ENCODE results near the gene RAPGEF4.
"Not testable (repeated sequence)": the region's sequence is repeated elsewhere in the genome, so short reads cannot be mapped to it uniquely, and the experiment has no call there.

RAPGEF4 gene

DNA sequence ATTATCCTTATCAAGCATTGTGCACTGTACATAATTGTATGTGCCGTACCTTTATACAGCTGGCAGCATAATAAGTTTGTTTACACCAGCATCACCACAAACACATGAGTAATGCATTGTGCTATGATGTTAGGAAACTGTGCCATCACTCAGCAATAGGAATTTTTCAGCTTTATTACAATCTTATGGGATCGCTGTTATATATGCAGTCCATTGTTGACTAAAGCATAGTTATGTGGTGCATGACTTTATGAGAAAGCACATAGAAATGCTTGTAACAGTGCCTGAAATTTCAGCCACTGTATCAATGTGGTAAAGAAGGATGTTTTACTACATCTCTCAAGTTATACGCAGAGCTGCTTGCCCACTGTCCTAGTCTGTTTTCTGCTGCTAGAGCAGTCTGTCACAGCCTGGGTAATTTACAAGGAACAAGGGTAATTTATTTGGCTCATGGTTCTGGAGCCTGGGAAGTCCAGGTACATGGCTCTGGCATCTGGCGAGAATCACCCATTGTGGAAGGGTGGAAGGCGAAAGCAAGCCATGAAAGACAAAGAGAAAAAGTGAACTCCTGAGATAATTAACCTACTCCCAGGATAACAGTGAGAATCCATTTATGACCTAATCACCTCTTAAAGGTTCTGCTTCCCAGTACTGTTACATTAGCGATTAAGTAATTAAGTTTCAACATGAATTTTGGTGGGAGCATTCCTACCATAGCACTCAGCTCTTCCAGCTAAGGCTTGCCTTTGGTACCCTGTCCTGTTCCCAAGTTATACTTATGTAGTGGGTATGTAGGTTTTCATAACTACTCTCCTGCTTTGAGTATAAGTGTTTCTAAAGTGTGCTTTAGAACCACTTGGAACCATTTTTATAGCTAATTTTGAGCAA is 344.6 kb downstream of the RAPGEF4 start:
- DNase-seq = no peak

DNA sequence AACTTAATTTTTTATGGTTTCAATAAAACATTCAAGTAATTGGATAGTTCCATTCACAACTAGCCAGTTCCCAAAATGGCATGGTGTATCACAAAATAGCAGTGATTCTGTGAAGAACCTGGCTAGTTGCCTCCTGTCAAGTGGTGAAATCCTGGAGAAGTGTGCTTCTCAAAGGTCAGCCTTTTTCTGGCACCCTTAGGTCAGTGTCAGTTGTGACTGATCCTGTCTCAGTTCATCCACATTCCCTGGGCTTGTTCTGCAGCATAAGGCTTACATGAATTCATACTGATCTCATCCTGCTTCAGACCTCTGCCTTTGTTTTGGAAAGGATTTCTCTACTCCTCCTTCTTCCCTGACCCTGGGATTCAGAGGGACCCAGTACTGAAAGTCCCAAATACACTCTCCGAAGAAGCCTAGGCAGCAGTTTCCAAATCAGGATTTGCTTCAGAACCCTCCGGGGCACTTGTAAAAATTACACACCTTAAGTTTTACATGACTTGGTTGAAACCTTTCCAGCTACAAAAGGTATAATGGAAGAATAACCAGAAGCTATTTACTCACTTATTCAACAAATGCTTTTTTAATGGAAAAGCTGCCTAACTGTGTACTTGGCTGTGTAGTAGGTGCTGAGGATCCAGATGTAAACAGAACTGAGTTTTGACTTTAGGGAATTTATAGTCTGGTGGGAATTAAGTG is 351.0 kb downstream of the RAPGEF4 start:
- no peak for DNase-seq

DNA sequence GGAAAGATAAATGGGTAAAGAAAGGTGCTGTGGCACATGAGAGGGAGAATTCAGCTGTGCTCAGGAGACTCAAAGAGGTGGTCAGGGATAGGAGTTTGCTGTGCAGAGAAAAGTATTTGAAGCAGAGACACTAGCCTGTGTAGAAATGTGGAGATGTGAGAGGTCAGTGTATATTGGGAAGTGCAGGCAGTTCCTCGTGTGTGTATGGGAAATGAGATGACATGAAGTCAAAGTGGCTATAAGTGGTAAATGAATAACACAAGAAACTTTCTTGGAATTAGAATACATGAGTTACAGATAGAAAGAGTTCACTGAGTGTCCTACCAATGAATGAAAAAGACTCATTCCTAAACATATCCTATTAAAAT is 351.6 kb downstream of the RAPGEF4 start:
- DNase-seq = no peak

DNA sequence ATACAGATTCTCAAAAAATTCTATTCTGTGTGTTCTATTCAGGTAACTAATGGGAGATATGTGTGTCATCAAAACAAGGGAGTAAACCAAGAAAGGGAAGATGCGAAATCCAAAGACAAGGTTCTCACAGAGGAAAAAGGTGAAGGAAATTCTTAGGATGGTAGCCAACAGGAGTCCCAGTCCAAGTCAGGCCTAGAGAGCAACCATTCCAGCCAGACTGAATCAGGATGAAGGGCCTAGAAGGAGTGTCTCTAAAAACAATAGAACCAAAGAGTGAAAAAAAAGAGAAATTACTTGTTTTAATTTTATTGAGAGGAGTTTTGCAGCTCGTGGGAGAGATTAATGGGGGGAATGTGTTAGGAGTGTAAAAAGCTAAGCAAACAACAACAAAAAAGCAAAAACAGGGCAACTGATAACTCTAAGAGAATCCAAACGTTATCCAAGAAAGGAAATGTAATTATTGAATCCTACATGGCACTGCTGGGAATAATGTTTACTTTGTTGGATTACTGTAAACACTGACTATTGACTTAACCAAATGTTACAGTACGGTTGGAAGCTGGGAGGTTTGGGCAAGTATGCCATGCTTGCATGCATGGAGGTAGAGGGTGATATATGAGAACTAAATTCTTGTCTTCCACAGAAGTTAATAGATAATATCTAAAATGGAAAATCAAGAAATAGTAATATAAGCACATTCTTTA is 352.3 kb downstream of the RAPGEF4 start:
- no peak for DNase-seq

DNA sequence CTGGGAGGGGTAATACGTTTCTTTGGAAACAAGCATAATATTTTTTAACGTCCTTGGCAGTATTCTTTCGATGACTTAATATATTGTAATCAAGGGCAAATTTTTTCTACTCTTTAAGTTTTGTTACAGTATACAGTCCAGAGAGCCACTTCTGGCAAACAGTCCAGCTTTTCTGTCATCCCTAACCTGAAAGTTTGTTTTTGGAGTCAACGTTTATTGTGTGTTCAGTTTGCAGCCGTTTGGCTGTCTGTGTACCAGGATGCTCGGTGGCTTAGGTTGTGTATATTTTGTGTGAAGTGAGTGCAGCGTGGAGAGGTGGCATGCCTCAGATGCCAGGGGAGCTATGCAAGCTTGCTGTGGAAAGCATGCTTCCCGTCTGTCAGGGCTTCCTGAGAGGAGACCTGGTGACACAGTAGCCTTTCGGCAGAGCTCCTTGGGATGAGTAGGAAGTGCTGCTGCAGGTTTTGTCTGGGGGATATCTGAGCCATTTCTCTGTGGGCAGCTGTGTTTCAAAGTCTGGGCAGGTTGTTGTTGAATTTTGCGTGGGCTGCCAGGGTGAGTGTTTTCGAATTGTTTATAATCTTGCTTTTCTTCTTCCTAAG is 354.7 kb downstream of the RAPGEF4 start:
- no peak for DNase-seq

DNA sequence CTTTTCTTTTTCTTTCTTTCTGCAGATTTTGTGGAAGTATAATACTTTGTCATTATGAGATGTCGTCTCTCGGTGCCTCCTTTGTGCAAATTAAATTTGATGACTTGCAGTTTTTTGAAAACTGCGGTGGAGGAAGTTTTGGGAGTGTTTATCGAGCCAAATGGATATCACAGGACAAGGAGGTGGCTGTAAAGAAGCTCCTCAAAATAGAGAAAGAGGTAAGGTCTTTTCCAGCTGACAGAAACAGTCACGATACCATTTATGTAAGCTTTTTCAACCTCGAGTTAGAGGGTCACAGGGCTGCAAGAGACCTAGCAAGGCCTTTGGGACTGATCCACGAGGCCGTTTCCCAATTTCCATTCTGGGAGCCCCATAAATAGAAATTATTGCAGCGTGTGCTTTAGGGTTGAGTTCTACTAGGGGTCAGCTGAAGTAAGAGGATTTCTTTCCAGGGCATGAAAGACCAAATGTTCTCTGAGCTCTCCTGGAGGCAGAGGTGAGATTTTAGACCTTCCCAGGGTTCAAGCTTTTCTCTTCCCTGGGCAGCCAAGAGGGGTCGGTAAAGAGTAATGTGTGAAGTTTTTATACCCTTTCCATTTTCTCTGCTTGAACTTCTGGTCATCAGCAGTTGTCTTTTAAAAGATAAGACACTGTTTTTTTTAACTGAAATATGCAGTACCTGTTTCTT is 355.5 kb downstream of the RAPGEF4 start:
- no peak for DNase-seq

DNA sequence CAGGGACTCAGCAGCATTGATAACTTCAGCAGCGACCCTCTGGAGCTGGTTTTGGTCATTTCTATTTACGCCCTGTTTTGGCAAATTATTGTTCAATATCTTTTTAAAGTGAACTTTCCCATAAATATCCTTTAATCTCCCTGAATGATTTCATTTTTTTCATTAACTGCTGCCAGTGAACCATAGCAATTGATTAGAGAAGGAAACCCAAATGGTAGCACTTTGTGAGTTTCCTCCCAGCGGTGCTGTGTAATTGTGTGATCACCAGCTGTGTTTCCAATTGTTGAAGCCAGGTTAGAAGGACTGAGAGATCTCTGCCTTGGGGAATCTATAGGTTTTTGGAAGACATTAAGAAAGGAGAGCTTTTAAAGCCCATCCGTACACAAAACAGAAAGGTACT is 356.3 kb downstream of the RAPGEF4 start:
- no peak for DNase-seq

DNA sequence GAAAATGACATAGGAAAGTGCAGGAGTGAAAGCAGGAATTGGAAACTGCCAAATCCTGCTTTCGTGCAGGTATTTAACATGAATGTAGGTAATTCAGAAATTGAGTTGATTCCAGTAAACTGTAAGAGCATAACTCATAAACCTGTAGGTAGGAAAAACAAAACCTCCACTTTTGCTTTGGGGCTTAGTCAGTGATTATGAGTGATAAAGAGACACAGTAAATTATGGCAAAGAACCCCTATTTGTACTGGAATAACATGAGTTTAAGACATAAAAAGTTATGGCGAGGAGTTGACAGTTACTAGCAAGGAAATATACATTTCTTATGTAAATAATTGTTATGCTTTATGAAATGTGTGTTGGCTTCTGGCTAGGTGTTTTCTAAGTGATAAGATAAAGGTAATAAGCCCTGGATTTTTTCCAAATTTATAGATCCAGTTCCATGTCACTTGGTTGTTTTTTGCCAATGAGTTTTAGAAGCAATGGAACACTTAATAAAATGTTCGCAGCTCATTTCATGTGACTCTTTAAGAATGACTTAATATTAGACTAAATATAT is 357.3 kb downstream of the RAPGEF4 start:
- DNase-seq = no peak

DNA sequence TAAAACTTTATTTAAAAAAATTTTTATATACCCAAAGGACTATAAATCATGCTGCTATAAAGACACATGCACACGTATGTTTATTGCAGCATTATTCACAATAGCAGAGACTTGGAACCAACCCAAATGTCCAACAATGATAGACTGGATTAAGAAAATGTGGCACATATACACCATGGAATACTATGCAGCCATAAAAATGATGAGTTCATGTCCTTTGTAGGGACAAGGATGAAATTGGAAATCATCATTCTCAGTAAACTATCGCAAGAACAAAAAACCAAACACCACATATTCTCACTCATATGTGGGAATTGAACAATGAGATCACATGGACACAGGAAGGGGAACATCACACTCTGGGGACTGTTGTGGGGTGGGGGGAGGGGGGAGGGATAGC is 358.0 kb downstream of the RAPGEF4 start:
- DNase-seq = not testable (repeated sequence)

DNA sequence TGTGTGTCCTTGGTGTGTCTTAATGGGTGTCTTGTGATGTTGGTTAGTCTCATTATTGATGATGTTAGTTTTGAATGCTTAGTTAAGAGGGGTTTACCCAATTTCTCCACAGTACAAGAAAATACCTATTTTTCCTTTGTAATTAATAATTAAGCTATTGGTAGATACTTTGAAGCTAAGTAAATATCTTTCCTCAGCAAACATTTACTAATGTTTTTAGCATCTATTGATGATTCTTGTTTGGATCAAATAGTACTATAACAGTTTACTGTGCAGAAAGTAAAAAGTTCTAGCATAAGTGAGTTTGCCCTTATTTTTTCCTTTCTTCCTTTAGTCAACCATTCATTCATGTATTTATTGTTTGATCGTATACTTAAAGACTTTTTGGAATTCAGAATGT is 359.1 kb downstream of the RAPGEF4 start:
- no peak for DNase-seq

DNA sequence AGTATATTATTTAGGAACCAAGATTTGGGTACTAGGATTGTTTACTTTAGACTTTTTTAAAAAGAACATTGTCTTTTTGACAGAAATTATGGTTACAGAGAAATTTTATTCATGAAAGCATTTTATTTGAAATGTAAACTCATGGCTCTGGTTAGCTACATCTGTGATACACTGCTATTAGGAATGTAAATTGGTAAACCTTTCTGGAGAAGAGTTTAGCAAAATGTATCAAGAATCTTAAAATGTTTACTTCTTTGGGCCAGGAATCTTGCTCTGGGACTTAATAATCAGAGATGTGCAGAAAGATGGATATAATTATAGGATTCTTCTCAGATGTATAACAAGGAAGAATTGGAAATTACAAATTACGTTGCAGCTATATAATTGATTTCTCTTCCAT is 359.7 kb downstream of the RAPGEF4 start:
- no peak for DNase-seq

DNA sequence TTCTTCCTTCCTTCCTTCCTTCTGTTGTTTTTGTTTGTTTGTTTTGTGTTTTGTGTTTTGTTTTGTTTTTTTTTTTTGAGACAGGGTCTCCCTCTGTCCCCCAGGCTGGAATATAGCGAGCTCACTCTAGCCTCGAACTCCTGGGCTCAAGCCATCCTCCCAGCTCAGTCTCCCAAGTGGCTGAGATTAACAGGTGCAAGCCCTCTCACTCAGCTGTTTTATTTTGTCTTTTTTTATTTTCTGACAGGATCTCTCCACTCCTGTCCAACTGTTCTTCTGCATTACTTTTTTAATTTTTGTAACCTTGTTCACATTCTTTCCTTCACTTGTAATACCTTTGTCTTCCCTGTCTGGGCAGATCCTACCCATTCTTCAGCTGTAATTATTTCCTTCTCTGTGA is 363.6 kb downstream of the RAPGEF4 start:
- no peak for DNase-seq

DNA sequence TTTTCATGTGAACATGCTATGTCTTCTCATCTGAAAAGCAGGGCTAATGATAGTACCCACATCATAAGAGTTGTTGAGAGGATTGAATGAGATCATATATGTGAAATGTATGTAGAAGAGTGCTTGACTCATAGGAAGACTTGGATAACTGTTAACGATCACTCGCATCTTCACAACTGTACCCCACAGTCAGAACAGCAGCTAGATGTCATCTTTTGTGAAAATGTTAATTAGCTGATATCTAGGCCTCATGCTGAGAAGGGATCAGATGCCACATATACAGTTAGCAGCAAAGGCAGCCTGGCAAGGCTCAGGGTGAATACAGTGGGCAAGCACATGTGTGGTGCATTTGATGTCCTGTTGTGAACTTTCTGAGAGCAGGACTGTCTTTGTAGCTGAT is 364.2 kb downstream of the RAPGEF4 start:
- DNase-seq = no peak

DNA sequence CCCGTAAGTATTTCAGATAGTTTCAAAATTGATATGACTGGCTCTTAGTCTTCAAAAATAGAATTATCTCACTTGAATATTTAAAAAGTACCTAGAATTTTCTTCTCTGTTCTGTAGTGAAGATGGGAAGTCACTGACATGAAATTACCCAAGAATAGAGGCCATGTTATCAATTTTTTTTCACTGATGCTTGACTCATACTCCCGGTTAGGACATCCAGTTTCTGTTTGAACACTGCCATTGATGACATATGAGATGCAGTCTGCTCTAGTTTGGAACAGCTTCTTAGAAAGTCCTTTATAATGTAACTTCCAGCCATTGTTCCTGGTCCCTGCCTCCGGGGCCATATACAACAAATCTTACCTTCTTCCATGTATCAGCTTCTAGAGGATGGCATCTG is 366.0 kb downstream of the RAPGEF4 start:
- no peak for DNase-seq

Measured in NCI-H1048 (cell line).